ENCODE data around the gene AURKAIP1. TPM values are rescaled to one million over a fixed set of nuclear protein-coding genes. Genes with fewer than 3 reads are reported as not detected.
"Not testable (repeated sequence)": the region's sequence is repeated elsewhere in the genome, so short reads cannot be mapped to it uniquely, and the experiment has no call there.

Gene AURKAIP1
- total RNA-seq, 4 donors from 2014 or later, result 92.7 to 134 (median 123) TPM

GRCh38 chr1:1390675-1391074, 15.7 kb upstream of the AURKAIP1 start:
- no peaks in the 10 kb centered on the region for H3K9me3 ChIP-seq
- no peak for TF ChIP-seq POLR2A (IDR thresholded peaks at IDR 0.05)
- no peak for TF ChIP-seq CTCF (IDR thresholded peaks at IDR 0.05)
- no peak for DNase-seq
- no peaks in the 10 kb centered on the region for H3K27me3 ChIP-seq
- peaks cover 59 to 100% (median 99%) of the 10 kb centered on the region in 3 donors for H3K36me3 ChIP-seq
- no peak overlapping the region for H3K27ac ChIP-seq
- WGBS, 2 donors, result 82 to 88% methylated on average over 12 of the region's 12 CpGs
- intact Hi-C loops (cut with DNase I), result no loop called here
- H3K4me1 ChIP-seq, result peaks cover 0 to 5% (median 0%) of the 10 kb centered on the region in 3 donors
- no peak overlapping the region for H3K4me3 ChIP-seq

- Histone ChIP-seq H3K4me1 (peaks cover 0 to 2% (median 0%) of the 10 kb centered on the region in 3 donors), H3K9me3 (no peaks in the 10 kb centered on the region), H3K27me3 (no peaks in the 10 kb centered on the region), H3K27ac (no peak overlapping the region), H3K4me3 (no peak overlapping the region), H3K36me3 (peaks cover 59 to 87% (median 82%) of the 10 kb centered on the region in 3 donors)
- intact Hi-C loops (cut with DNase I), result loop anchor here (10.0 kb wide), 1 partner anchor 127 kb away; the partner anchor contains the start of gene ATAD3A
- TF ChIP-seq CTCF (IDR thresholded peaks at IDR 0.05), result no peak
- TF ChIP-seq POLR2A (IDR thresholded peaks at IDR 0.05), result no peak
- DNase-seq, result no peak
- 96 to 98% methylated on average over 14 to 15 of the region's 16 CpGs for WGBS, 2 donors
Measured at GRCh38 chr1:1388078-1388472, 13.1 kb upstream of the AURKAIP1 start.

GRCh38 chr1:1387098-1388077, 12.4 kb upstream of the AURKAIP1 start:
- Histone ChIP-seq H3K9me3 (no peaks in the 10 kb centered on the region), H3K4me3 (no peak overlapping the region), H3K27ac (no peak overlapping the region), H3K4me1 (no peaks in the 10 kb centered on the region), H3K27me3 (no peaks in the 10 kb centered on the region), H3K36me3 (peaks cover 53 to 80% (median 75%) of the 10 kb centered on the region in 3 donors)
- intact Hi-C loops (cut with DNase I), result loop anchor here (10.0 kb wide), 1 partner anchor 127 kb away; the partner anchor contains the start of gene ATAD3A
- no peak for TF ChIP-seq CTCF (IDR thresholded peaks at IDR 0.05)
- 95 to 98% methylated on average over 4 to 28 of the region's 50 CpGs for WGBS, 2 donors
- DNase-seq, result no peak

- 89 to 96% methylated on average over 4 to 5 of the region's 8 CpGs for WGBS, 2 donors
- DNase-seq, result no peak
- no peak overlapping the region for H3K27ac ChIP-seq
- H3K4me1 ChIP-seq, result no peaks in the 10 kb centered on the region
- H3K36me3 ChIP-seq, result peaks cover 49 to 76% (median 60%) of the 10 kb centered on the region in 3 donors
- H3K27me3 ChIP-seq, result no peaks in the 10 kb centered on the region
- H3K4me3 ChIP-seq, result no peak overlapping the region
- intact Hi-C loops (cut with DNase I), result loop anchor here (10.0 kb wide), 1 partner anchor 129 kb away; the partner anchor contains the start of gene ATAD3A
- no peaks in the 10 kb centered on the region for H3K9me3 ChIP-seq
- TF ChIP-seq CTCF (IDR thresholded peaks at IDR 0.05) (no peak), POLR2A (IDR thresholded peaks at IDR 0.05) (no peak)
Measured at GRCh38 chr1:1385931-1386330, 10.9 kb upstream of the AURKAIP1 start.

- H3K36me3 ChIP-seq, result peaks cover 44 to 75% (median 54%) of the 10 kb centered on the region in 3 donors
- not testable (repeated sequence) for H3K9me3 ChIP-seq, H3K27me3 ChIP-seq, H3K4me1 ChIP-seq, H3K4me3 ChIP-seq, DNase-seq, H3K27ac ChIP-seq
- 92 to 93% methylated on average over 24 to 26 of the region's 29 CpGs for WGBS, 2 donors
- intact Hi-C loops (cut with DNase I), result loop anchor here (10.0 kb wide), 1 partner anchor 129 kb away; the partner anchor contains the start of gene ATAD3A
Measured at GRCh38 chr1:1385339-1385738, 10.3 kb upstream of the AURKAIP1 start.

Data from esophagus squamous epithelium (tissue), 5 donors.